ENCODE measurements around the gene SESN3.

DNA sequence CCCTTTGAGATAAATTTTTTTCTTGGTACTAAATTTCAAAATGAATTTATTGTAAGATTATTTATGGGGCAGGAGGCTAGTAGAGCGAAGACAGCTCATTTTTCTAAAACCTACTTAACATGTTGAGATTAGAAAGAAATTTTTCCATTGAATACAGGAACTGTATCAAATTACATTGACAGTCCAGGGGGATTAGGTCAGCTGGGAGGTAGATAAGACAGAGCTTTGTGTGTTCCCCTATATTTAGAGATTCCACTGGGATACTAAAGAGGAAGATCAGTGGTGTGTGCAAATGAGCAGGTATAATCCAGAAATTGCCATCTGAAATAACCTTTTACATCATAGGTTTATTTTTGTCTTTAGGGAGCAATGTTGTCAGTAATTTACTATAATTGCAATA, 109.3 kb downstream of the SESN3 start:
- TF ChIP-seq, protein P1, sequence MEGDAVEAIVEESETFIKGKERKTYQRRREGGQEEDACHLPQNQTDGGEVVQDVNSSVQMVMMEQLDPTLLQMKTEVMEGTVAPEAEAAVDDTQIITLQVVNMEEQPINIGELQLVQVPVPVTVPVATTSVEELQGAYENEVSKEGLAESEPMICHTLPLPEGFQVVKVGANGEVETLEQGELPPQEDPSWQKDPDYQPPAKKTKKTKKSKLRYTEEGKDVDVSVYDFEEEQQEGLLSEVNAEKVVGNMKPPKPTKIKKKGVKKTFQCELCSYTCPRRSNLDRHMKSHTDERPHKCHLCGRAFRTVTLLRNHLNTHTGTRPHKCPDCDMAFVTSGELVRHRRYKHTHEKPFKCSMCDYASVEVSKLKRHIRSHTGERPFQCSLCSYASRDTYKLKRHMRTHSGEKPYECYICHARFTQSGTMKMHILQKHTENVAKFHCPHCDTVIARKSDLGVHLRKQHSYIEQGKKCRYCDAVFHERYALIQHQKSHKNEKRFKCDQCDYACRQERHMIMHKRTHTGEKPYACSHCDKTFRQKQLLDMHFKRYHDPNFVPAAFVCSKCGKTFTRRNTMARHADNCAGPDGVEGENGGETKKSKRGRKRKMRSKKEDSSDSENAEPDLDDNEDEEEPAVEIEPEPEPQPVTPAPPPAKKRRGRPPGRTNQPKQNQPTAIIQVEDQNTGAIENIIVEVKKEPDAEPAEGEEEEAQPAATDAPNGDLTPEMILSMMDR (IDR thresholded peaks at IDR 0.05), result no peak
- TF ChIP-seq TEAD1 (CRISPR knock-in tag; IDR thresholded peaks at IDR 0.05) (no peak), NR2C2 (CRISPR knock-in tag; IDR thresholded peaks at IDR 0.05) (no peak), NFYB (CRISPR knock-in tag; conservative IDR thresholded peaks at IDR 0.05; ENCODE audit: low read depth) (no peak), FOXP1 (CRISPR knock-in tag; IDR thresholded peaks at IDR 0.05; ENCODE audit: borderline replicate concordance) (no peak), IRF2 (CRISPR knock-in tag; IDR thresholded peaks at IDR 0.05; ENCODE audit: borderline replicate concordance, low read depth) (no peak)
- TF ChIP-seq, protein P2, sequence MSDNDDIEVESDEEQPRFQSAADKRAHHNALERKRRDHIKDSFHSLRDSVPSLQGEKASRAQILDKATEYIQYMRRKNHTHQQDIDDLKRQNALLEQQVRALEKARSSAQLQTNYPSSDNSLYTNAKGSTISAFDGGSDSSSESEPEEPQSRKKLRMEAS (CRISPR knock-in tag; IDR thresholded peaks at IDR 0.05), result no peak

Measured in WTC11 (cell line).